K562 (cell line): Measurements from ENCODE around the gene IL12RB2. TPM values are rescaled to one million over a fixed set of nuclear protein-coding genes. Genes with fewer than 3 reads are reported as not detected.

Experiments used
- ARNT ChIP-seq, 2 experiments: fragments of 450-650 bp; IDR thresholded peaks; 2 replicates each; pipeline ENCODE4 v1.6.1; 2016; ENCODE audit warnings: mild to moderate bottlenecking in 1 of 2
- CBX8 ChIP-seq: fragments of 200-600 bp; sonication (generic); IDR thresholded peaks from 2 replicates; pipeline ENCODE4 v1.6.1; 2012; ENCODE audit warnings: borderline replicate concordance, mixed run types, low read depth, mild to moderate bottlenecking, moderate library complexity, mixed read lengths, low read length, control low read depth, inconsistent platforms; ENCODE audit not compliant: poor library complexity, severe bottlenecking; ENCODE audit errors: extremely low read depth
- ETS2 ChIP-seq: IDR thresholded peaks from 2 replicates; pipeline ENCODE4 v1.6.1; 2016; ENCODE audit warnings: borderline replicate concordance, missing genetic modification characterization, mild to moderate bottlenecking, moderate library complexity, missing compliant biosample characterization; ENCODE audit not compliant: poor library complexity, severe bottlenecking
- ETV5 ChIP-seq: sonication (generic); formaldehyde crosslinking; IDR thresholded peaks from 2 replicates; pipeline ENCODE4 v1.4.0; 2020; ENCODE audit warnings: low read depth, mild to moderate bottlenecking, missing genetic modification reagents
- GTF2E2 ChIP-seq: fragments of 200-800 bp; sonication (Bioruptor generic); IDR thresholded peaks from 2 replicates; pipeline ENCODE4 v1.6.1; 2016; ENCODE audit warnings: missing genetic modification characterization, missing compliant biosample characterization
- NFRKB ChIP-seq: fragments of 450-650 bp; IDR thresholded peaks from 2 replicates; pipeline ENCODE4 v1.6.1; 2016; ENCODE audit warnings: low read depth
- POLR2AphosphoS5 ChIP-seq: IDR thresholded peaks from 2 replicates; pipeline ENCODE4 v1.6.1; 2011; ENCODE audit warnings: mild to moderate bottlenecking, low read depth, low read length, moderate library complexity; ENCODE audit not compliant: control insufficient read depth, insufficient read depth
- RFX1 ChIP-seq: fragments of 450-650 bp; IDR thresholded peaks from 2 replicates; pipeline ENCODE4 v1.6.1; 2016; ENCODE audit warnings: mild to moderate bottlenecking, moderate library complexity
- STAT5A ChIP-seq: IDR thresholded peaks from 2 replicates; pipeline ENCODE4 v1.6.1; 2012; ENCODE audit warnings: low read length, inconsistent platforms, borderline replicate concordance
- TAF1 ChIP-seq: IDR thresholded peaks from 2 replicates; pipeline ENCODE4 v1.6.1; 2011; ENCODE audit warnings: mild to moderate bottlenecking, low read length, moderate library complexity; ENCODE audit not compliant: insufficient read depth, control insufficient read depth, severe bottlenecking; ENCODE audit errors: extremely low read depth
- ZNF717 ChIP-seq: fragments of 250-450 bp; sonication (Bioruptor Pico); IDR thresholded peaks from 2 replicates; pipeline ENCODE4 v1.5.0; 2021
- ZNF77 ChIP-seq: fragments of 250-450 bp; sonication (Bioruptor Pico); IDR thresholded peaks from 2 replicates; pipeline ENCODE4 v1.5.0; 2020
- polyA plus RNA-seq, 8 experiments: library from polyadenylated mRNA; depleted of rRNA in 4 of 8; stranded (reverse) in 5 of 8; unstranded in 3 of 8; fragments of >200 nt; fragmentation: Nextera tagmentation in 2 of 8; fragmentation: Illumina TruSeq in 1 of 8; extraction: Ambion mirVana in 2 of 8; extraction: Trizol in 1 of 8; gene quantifications; 2 replicates each; pipeline versions ENCODE4 v1.2.1 to v1.2.3, GENCODE V29; 2011 to 2014; ENCODE audit warnings: inconsistent platforms in 1 of 8, missing spikeins in 1 of 8
- total RNA-seq, 7 experiments: library from RNA; depleted of rRNA in 6 of 7; stranded (reverse); fragments of >200 nt in 6 of 7; fragmentation: Illumina TruSeq in 2 of 7; extraction: Trizol in 2 of 7; gene quantifications; 2 replicates each; pipeline versions ENCODE4 v1.2.1 to v1.2.3, GENCODE V29; 2011 to 2021; ENCODE audit warnings: low replicate concordance in 1 of 7
- TF ChIP-seq, protein P1 (sequence below): IDR thresholded peaks from 2 replicates; pipeline ENCODE4 v1.6.1; 2011; ENCODE audit not compliant: insufficient read length; ENCODE audit errors: extremely low read depth
- TF ChIP-seq, protein P2 (sequence below): fragments of 250-450 bp; sonication (Bioruptor Pico); IDR thresholded peaks from 2 replicates; pipeline ENCODE4 v1.4.0; 2020; ENCODE audit warnings: mild to moderate bottlenecking, moderate library complexity
- TF ChIP-seq, protein P3 (sequence below): sonication (generic); formaldehyde crosslinking; IDR thresholded peaks from 2 replicates; pipeline ENCODE4 v1.8.0; 2022; ENCODE audit warnings: mild to moderate bottlenecking, missing genetic modification reagents, borderline replicate concordance
- TF ChIP-seq, protein P4 (sequence below): sonication (generic); formaldehyde crosslinking; IDR thresholded peaks from 2 replicates; pipeline ENCODE4 v1.8.0; 2022; ENCODE audit warnings: mild to moderate bottlenecking, missing genetic modification reagents

Gene IL12RB2
- total and polyA plus RNA-seq, 9 of the 15 experiments (the other 6 are each of a cell fraction or from before 2014, with no cell fraction given): 0.39 to 3.3 (median 1.9) TPM

DNA sequence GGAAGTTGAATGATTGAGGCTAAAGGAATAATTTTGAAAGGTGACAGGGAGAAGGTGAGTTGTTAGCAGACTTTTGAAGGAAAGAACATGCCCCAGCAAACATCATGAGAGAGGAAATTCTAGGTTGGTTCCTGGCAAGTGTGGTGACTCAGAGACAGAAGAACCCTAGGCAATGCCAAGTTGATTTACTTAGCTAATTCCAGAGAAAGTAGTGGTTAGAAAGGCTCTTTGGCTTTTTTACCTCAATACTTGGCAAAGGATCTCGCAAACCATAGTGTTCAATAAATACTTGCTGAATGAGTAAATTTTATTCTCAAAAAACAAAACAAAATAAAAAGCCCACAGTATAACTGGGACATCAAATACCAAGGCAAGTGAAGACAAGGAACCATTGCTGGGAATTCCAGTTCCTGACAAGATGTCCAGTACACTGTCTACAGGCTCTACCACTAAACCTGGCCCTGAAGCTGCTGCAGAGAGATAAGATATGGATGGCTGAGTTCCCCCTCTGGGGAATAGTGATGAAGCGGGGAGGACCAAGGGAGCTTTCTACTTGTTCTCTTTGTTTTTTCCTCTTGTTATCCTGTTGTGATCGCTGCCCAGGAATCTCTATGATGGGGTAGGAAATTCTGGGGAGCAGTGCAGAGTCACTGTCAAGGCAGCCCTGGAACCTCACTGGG is 48.2 kb downstream of the IL12RB2 start (continued):
- TF ChIP-seq RFX1 (no peak), ZNF77 (CRISPR knock-in tag) (no peak), ARNT (IDR thresholded peaks at IDR 0.05) (0 out of 4 replicates have a peak, but pooled peaks of 1 of the 2 experiments have one; percentile 25), STAT5A (peak; percentile 64), ZNF717 (CRISPR knock-in tag) (no peak), TAF1 (no peak), POLR2AphosphoS5 (peak; percentile 83), GTF2E2 (tag) (no peak), ETS2 (tag) (no peak), NFRKB (no peak), CBX8 (no peak), ETV5 (no peak)
- TF ChIP-seq, protein P1, sequence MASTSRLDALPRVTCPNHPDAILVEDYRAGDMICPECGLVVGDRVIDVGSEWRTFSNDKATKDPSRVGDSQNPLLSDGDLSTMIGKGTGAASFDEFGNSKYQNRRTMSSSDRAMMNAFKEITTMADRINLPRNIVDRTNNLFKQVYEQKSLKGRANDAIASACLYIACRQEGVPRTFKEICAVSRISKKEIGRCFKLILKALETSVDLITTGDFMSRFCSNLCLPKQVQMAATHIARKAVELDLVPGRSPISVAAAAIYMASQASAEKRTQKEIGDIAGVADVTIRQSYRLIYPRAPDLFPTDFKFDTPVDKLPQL: no peak
- TF ChIP-seq, protein P2, sequence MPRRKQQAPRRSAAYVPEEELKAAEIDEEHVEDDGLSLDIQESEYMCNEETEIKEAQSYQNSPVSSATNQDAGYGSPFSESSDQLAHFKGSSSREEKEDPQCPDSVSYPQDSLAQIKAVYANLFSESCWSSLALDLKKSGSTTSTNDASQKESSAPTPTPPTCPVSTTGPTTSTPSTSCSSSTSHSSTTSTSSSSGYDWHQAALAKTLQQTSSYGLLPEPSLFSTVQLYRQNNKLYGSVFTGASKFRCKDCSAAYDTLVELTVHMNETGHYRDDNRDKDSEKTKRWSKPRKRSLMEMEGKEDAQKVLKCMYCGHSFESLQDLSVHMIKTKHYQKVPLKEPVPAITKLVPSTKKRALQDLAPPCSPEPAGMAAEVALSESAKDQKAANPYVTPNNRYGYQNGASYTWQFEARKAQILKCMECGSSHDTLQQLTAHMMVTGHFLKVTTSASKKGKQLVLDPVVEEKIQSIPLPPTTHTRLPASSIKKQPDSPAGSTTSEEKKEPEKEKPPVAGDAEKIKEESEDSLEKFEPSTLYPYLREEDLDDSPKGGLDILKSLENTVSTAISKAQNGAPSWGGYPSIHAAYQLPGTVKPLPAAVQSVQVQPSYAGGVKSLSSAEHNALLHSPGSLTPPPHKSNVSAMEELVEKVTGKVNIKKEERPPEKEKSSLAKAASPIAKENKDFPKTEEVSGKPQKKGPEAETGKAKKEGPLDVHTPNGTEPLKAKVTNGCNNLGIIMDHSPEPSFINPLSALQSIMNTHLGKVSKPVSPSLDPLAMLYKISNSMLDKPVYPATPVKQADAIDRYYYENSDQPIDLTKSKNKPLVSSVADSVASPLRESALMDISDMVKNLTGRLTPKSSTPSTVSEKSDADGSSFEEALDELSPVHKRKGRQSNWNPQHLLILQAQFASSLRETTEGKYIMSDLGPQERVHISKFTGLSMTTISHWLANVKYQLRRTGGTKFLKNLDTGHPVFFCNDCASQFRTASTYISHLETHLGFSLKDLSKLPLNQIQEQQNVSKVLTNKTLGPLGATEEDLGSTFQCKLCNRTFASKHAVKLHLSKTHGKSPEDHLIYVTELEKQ (CRISPR knock-in tag): no peak
- TF ChIP-seq, protein P3, sequence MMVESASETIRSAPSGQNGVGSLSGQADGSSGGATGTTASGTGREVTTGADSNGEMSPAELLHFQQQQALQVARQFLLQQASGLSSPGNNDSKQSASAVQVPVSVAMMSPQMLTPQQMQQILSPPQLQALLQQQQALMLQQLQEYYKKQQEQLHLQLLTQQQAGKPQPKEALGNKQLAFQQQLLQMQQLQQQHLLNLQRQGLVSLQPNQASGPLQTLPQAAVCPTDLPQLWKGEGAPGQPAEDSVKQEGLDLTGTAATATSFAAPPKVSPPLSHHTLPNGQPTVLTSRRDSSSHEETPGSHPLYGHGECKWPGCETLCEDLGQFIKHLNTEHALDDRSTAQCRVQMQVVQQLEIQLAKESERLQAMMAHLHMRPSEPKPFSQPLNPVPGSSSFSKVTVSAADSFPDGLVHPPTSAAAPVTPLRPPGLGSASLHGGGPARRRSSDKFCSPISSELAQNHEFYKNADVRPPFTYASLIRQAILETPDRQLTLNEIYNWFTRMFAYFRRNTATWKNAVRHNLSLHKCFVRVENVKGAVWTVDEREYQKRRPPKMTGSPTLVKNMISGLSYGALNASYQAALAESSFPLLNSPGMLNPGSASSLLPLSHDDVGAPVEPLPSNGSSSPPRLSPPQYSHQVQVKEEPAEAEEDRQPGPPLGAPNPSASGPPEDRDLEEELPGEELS (CRISPR knock-in tag): no peak
- TF ChIP-seq, protein P4, sequence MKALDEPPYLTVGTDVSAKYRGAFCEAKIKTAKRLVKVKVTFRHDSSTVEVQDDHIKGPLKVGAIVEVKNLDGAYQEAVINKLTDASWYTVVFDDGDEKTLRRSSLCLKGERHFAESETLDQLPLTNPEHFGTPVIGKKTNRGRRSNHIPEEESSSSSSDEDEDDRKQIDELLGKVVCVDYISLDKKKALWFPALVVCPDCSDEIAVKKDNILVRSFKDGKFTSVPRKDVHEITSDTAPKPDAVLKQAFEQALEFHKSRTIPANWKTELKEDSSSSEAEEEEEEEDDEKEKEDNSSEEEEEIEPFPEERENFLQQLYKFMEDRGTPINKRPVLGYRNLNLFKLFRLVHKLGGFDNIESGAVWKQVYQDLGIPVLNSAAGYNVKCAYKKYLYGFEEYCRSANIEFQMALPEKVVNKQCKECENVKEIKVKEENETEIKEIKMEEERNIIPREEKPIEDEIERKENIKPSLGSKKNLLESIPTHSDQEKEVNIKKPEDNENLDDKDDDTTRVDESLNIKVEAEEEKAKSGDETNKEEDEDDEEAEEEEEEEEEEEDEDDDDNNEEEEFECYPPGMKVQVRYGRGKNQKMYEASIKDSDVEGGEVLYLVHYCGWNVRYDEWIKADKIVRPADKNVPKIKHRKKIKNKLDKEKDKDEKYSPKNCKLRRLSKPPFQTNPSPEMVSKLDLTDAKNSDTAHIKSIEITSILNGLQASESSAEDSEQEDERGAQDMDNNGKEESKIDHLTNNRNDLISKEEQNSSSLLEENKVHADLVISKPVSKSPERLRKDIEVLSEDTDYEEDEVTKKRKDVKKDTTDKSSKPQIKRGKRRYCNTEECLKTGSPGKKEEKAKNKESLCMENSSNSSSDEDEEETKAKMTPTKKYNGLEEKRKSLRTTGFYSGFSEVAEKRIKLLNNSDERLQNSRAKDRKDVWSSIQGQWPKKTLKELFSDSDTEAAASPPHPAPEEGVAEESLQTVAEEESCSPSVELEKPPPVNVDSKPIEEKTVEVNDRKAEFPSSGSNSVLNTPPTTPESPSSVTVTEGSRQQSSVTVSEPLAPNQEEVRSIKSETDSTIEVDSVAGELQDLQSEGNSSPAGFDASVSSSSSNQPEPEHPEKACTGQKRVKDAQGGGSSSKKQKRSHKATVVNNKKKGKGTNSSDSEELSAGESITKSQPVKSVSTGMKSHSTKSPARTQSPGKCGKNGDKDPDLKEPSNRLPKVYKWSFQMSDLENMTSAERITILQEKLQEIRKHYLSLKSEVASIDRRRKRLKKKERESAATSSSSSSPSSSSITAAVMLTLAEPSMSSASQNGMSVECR (CRISPR knock-in tag): no peak
